ENCODE data around the gene MAB21L4. TPM values are rescaled to one million over a fixed set of nuclear protein-coding genes. Genes with fewer than 3 reads are reported as not detected.

MAB21L4 gene
- total and polyA plus RNA-seq, 2 experiments from 2014 or later: not detected

DNA sequence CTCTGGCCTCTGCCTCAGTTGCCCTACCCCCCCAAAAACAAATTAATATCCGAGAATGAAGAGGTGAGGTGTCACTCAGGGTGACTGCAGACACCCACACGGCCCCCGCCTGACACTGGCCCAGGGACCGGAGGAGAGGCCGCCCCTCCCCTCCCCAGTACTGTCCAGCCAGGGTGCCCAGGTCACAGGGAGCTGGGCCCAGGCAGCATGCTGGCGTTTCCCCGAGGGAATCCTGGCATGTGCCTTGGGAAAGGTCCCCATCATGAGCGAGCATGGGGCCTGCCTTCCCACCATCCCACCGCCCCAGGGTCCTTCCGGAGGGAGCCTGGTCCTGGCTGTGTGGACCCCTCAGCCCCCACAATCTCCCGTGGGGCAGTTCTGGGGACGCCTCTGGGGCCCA, 3.0 kb downstream of the MAB21L4 start:
- in situ Hi-C loops (cut with MboI): no loop called here
- no peaks in the 10 kb centered on the region for H3K27me3 ChIP-seq (replicated peaks; ENCODE audit: insufficient read depth)
- H3K9me3 ChIP-seq (ENCODE audit: low read depth): no peaks in the 10 kb centered on the region
- 87 to 88% methylated on average over 10 to 12 of the region's 12 CpGs for WGBS, 2 experiments (ENCODE audit: low coverage in 1 of 2, low lambda C conversion rate in 2 of 2, missing lambda C conversion rate in 2 of 2)
- no peak for TF ChIP-seq EZH2 (IDR thresholded peaks at IDR 0.05; ENCODE audit: insufficient read depth, poor library complexity, severe bottlenecking)
- no peak for TF ChIP-seq EZH2phosphoT487 (IDR thresholded peaks at IDR 0.05; ENCODE audit: insufficient read depth, low read depth)
- no peaks in the 10 kb centered on the region for H3K9me2 ChIP-seq (ENCODE audit: insufficient read depth)
- H2AFZ ChIP-seq: no peak overlapping the region
- no peak for DNase-seq
- no peak overlapping the region for H3K27ac ChIP-seq
- no peaks in the 10 kb centered on the region for H3K79me2 ChIP-seq (ENCODE audit: insufficient read depth)
- H3K4me2 ChIP-seq (ENCODE audit: unreplicated experiment): no peak overlapping the region
- H3K36me3 ChIP-seq (ENCODE audit: low read depth): no peaks in the 10 kb centered on the region
- no peaks in the 10 kb centered on the region for H3F3A ChIP-seq (ENCODE audit: insufficient read depth)
- no peak overlapping the region for H3K4me3 ChIP-seq
- no peaks in the 10 kb centered on the region for H4K20me1 ChIP-seq (ENCODE audit: insufficient read depth)
- H3K9ac ChIP-seq: no peak overlapping the region
- H3K4me1 ChIP-seq (ENCODE audit: insufficient read depth): no peaks in the 10 kb centered on the region

DNA sequence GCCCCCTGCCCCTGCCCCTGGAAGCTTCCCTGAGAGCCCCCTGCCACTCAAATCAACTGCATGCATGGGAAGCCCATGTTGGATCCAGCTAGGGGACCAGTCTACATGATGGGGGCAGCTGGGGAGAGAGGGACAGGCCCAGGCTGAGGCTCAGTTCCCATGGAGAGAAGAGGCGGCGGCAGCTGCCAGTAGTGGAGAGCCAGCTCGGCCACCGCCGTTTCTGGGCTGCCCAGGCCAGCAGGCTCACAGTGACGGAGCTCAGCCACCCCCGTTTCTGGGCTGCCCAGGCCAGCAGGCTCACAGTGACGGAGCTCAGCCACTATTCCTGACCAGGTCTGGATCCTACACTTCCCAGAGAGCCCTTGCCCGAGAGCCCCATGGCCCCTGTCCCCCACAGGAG, 3.6 kb downstream of the MAB21L4 start:
- 75 to 76% methylated on average over 8 to 9 of the region's 9 CpGs for WGBS, 2 experiments (ENCODE audit: low coverage in 1 of 2, low lambda C conversion rate in 2 of 2, missing lambda C conversion rate in 2 of 2)
- Histone ChIP-seq H3K9ac (no peak overlapping the region), H3K9me2 (ENCODE audit: insufficient read depth) (no peaks in the 10 kb centered on the region), H3K27ac (no peak overlapping the region), H3F3A (ENCODE audit: insufficient read depth) (no peaks in the 10 kb centered on the region), H3K4me3 (no peak overlapping the region), H3K9me3 (ENCODE audit: low read depth) (no peaks in the 10 kb centered on the region), H3K79me2 (ENCODE audit: insufficient read depth) (no peaks in the 10 kb centered on the region), H3K4me1 (ENCODE audit: insufficient read depth) (no peaks in the 10 kb centered on the region), H3K4me2 (ENCODE audit: unreplicated experiment) (no peak overlapping the region), H4K20me1 (ENCODE audit: insufficient read depth) (no peaks in the 10 kb centered on the region), H3K36me3 (ENCODE audit: low read depth) (no peaks in the 10 kb centered on the region), H3K27me3 (replicated peaks; ENCODE audit: insufficient read depth) (no peaks in the 10 kb centered on the region), H2AFZ (no peak overlapping the region)
- in situ Hi-C loops (cut with MboI): no loop called here
- TF ChIP-seq EZH2phosphoT487 (IDR thresholded peaks at IDR 0.05; ENCODE audit: insufficient read depth, low read depth): no peak
- no peak for TF ChIP-seq EZH2 (IDR thresholded peaks at IDR 0.05; ENCODE audit: insufficient read depth, poor library complexity, severe bottlenecking)
- no peak for DNase-seq

DNA sequence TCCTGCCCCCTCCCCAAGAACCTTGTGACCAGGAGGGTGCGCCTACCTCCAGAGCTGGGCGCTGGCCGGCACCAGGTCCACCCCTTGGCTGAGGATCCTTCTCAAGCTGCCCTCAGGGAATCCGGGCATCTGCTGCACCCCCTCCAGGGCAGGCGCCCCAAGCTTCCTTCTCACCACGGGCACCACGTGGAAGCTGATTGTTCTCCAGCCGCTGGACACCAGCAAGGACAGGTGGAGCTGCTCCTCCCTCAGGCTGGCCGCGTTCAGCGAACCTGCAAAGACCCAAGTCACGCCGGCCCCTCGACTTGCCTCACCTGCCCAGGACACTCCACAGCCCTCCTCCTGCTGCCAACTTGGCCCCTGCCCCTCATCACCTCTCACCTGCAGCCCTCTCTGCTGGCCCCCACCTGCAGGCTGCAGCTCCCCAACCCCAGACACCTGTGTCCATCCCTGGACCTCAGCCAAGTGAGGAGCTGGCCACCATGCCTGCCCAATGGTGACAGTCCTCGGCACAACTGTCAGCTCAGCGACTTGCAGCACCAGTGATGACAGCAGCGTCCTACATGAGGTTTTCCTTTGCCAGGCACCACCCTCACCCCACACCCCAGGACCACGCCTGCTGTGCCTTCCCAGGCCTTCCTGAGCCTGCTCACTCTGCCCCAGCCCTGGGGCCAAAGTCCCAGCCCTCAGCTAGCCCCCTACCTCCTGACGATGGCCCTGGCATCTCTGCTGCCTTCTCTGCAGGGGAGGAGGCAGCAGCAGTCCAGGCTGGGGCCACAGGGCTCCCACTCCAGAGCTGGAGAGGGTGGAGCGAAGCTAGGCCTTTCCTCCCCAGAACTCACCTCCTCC, 4.2 kb downstream of the MAB21L4 start:
- Histone ChIP-seq H3K79me2 (ENCODE audit: insufficient read depth) (no peaks in the 10 kb centered on the region), H3K9ac (no peak overlapping the region), H3K4me2 (ENCODE audit: unreplicated experiment) (no peak overlapping the region), H4K20me1 (ENCODE audit: insufficient read depth) (no peaks in the 10 kb centered on the region), H3K4me1 (ENCODE audit: insufficient read depth) (no peaks in the 10 kb centered on the region), H3K27me3 (replicated peaks; ENCODE audit: insufficient read depth) (no peaks in the 10 kb centered on the region), H3F3A (ENCODE audit: insufficient read depth) (no peaks in the 10 kb centered on the region), H2AFZ (no peak overlapping the region), H3K27ac (no peak overlapping the region), H3K4me3 (no peak overlapping the region), H3K36me3 (ENCODE audit: low read depth) (no peaks in the 10 kb centered on the region), H3K9me2 (ENCODE audit: insufficient read depth) (no peaks in the 10 kb centered on the region), H3K9me3 (ENCODE audit: low read depth) (no peaks in the 10 kb centered on the region)
- TF ChIP-seq EZH2 (IDR thresholded peaks at IDR 0.05; ENCODE audit: insufficient read depth, poor library complexity, severe bottlenecking) (no peak), EZH2phosphoT487 (IDR thresholded peaks at IDR 0.05; ENCODE audit: insufficient read depth, low read depth) (no peak)
- DNase-seq: no peak
- in situ Hi-C loops (cut with MboI): no loop called here
- 72 to 74% methylated on average over 10 to 20 of the region's 20 CpGs for WGBS, 2 experiments (ENCODE audit: low coverage in 1 of 2, low lambda C conversion rate in 2 of 2, missing lambda C conversion rate in 2 of 2)

DNA sequence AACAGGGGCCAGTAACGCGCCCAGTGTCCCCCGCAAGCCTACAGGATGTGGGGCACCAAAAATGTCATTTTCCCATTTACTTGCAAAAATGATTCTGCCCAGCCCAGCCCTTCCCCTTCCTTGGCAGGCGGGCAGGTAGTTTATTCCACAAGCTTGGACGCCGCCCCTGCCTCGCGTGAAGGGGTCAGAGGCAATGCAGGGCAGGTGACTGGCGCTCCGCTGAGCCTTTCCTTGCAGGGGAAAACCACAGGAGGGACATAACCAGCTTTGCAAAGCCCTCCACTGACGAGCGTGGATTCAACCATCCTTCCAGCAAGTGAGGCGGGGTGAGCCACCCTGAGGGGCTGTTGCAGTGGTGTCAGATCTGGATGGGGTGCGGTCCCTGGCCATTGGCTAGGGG, 5.3 kb downstream of the MAB21L4 start:
- no peaks in the 10 kb centered on the region for H3F3A ChIP-seq (ENCODE audit: insufficient read depth)
- H3K9ac ChIP-seq: no peak overlapping the region
- H3K4me2 ChIP-seq (ENCODE audit: unreplicated experiment): no peak overlapping the region
- H3K4me3 ChIP-seq: no peak overlapping the region
- H3K36me3 ChIP-seq (ENCODE audit: low read depth): no peaks in the 10 kb centered on the region
- H3K9me2 ChIP-seq (ENCODE audit: insufficient read depth): no peaks in the 10 kb centered on the region
- H3K9me3 ChIP-seq (ENCODE audit: low read depth): no peaks in the 10 kb centered on the region
- no peak for TF ChIP-seq EZH2 (IDR thresholded peaks at IDR 0.05; ENCODE audit: insufficient read depth, poor library complexity, severe bottlenecking)
- no peak for TF ChIP-seq EZH2phosphoT487 (IDR thresholded peaks at IDR 0.05; ENCODE audit: insufficient read depth, low read depth)
- no peaks in the 10 kb centered on the region for H4K20me1 ChIP-seq (ENCODE audit: insufficient read depth)
- H3K27ac ChIP-seq: no peak overlapping the region
- no peaks in the 10 kb centered on the region for H3K27me3 ChIP-seq (replicated peaks; ENCODE audit: insufficient read depth)
- in situ Hi-C loops (cut with MboI): no loop called here
- WGBS, 2 experiments (ENCODE audit: low coverage in 1 of 2, low lambda C conversion rate in 2 of 2, missing lambda C conversion rate in 2 of 2): 84 to 86% methylated on average over 14 of the region's 14 CpGs
- no peaks in the 10 kb centered on the region for H3K4me1 ChIP-seq (ENCODE audit: insufficient read depth)
- H3K79me2 ChIP-seq (ENCODE audit: insufficient read depth): no peaks in the 10 kb centered on the region
- no peak for DNase-seq
- H2AFZ ChIP-seq: no peak overlapping the region
